Retinal pigment epithelial cell (primary cell): ENCODE measurements around the gene MYH10.

Experiments
- DNase-seq: peaks from one replicate; pipeline ENCODE4 v3.0.0-alpha.2; 2010; ENCODE audit warnings: low read depth
- H3K4me3 ChIP-seq: 2 replicates; pipeline ENCODE4 v1.5.1; 2011; ENCODE audit warnings: mild to moderate bottlenecking, low read length, control low read depth, moderate library complexity
- CTCF ChIP-seq: conservative IDR thresholded peaks from 2 replicates; pipeline ENCODE4 v1.5.1; 2011; ENCODE audit warnings: low read depth, low read length, control low read depth, inconsistent platforms

The MYH10 gene

DNA sequence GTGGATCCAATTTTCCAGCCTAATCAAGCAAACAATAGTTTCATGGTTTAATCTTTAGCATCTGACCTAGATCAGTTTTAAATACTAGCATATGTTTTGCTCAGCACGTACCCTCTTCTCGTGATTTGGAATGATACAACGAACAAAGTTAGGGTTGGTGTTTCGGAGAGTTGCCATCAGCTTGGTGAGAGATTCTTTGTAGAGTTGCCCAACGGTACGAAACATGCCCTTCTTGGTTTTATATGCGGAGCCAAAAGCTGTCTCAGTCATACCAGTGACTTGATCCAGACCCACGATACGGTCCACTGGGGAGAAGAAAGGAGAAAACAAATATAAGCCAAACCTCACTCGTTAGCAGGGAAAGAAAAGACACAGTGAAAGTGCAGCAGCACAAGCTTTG is 109.5 kb downstream of the MYH10 start:
- DNase-seq = no peak
- no peak for TF ChIP-seq CTCF
- H3K4me3 ChIP-seq = no peak overlapping the region

GRCh38 chr17:8518850-8519249 is 111.7 kb downstream of the MYH10 start:
- no peak for TF ChIP-seq CTCF
- H3K4me3 ChIP-seq = no peak overlapping the region
- DNase-seq = no peak

DNA sequence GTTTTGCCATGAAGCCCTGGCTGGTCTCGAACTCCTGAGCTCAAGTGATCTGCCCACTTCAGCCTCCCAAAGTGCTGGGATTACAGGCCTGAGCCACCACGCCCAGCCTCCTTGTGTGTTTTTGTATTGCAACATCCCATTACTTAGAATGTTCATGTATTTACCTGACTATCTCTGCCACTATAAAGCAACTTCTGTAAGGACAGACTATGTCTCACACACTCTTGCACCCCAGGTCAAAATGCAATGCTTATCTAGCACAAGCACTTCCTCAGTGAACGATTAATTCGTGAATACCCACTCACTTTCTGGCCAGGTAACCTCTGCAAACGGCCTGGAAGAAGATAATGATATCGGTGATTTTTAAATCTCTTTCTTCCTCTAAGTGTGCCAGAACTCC is 112.2 kb downstream of the MYH10 start:
- H3K4me3 ChIP-seq = no peak overlapping the region
- TF ChIP-seq CTCF = no peak
- no peak for DNase-seq

GRCh38 chr17:8514801-8515200 is 115.7 kb downstream of the MYH10 start:
- no peak for TF ChIP-seq CTCF
- H3K4me3 ChIP-seq = no peak overlapping the region
- DNase-seq = no peak

DNA sequence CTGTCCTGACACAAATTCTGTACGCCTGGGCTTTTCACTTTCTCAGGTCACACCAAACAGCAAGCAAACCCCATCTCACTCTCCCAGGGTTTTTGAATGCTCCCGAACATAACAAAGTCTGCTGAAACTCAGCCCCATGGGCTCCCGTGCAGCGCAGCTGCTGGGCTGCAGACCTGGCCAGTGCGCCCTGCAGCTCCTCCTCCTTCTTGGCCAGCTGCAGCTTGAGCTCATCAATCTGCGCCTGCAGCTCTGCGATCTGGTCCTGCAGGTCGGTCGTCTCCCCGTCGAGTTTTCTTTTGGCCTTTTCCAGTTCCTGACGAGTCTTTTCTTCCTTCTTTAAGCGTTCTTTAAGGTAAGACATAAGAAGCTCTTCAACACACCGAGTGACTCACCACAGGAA is 124.4 kb downstream of the MYH10 start:
- no peak overlapping the region for H3K4me3 ChIP-seq
- no peak for TF ChIP-seq CTCF
- DNase-seq = no peak

DNA sequence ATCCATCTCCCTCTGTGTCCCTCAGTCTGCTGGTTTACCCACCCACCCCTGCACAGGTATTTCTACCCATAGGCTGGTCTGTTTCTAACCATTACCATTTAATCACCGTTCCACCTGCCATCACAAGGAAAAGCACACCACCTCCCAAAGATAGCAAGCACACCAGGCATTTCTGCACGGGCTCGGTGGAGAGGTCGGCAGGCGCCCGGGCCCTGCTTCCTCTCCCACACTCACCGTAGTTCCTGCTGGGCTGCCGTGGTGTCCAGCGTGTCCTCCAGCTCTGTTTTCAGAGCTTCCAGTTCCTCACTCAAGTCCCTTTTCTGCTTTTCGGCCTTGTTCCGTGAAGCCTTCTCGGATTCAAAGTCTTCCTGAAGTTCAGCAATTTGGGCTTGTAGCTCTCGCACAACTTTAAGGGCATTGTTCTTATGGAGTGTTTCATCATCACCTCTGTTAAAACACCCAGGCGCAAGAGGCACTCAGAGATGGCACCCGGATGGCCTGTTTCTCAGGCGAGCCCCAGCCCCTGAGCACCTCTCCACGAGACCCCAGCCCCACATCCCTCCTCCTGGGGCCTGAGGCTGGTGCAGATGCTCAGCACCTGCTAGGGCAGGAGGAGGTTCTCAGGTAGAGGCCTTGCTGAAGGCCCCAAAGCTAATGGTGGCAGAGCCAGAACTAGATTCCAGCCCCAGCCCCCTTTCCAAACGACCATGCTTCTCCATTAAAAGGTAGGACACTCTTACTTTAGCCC is 125.9 kb downstream of the MYH10 start:
- no peak for TF ChIP-seq CTCF
- H3K4me3 ChIP-seq = no peak overlapping the region
- DNase-seq = no peak

- TF ChIP-seq CTCF = no peak
- DNase-seq = no peak
- no peak overlapping the region for H3K4me3 ChIP-seq
Measured at GRCh38 chr17:8503807-8504206, 126.7 kb downstream of the MYH10 start.
